ENCODE data around the gene ZFHX3.
"Not testable (repeated sequence)": the region's sequence is repeated elsewhere in the genome, so short reads cannot be mapped to it uniquely, and the experiment has no call there.

ZFHX3 gene

GRCh38 chr16:73013974-73014373 is 34.0 kb downstream of the ZFHX3 start:
- Histone ChIP-seq H3K27ac (ENCODE audit: low read depth, low read length) (no peak overlapping the region), H3K4me1 (ENCODE audit: control insufficient read depth in 1 of 2, insufficient read depth in 2 of 2, low read length in 2 of 2) (peaks cover 20% of the 10 kb centered on the region in 2 donors), H3K27me3 (ENCODE audit: control insufficient read depth in 1 of 2, insufficient read depth in 2 of 2, low read length in 2 of 2) (no peaks in the 10 kb centered on the region), H3K4me3 (ENCODE audit: low read depth in 1 of 2, low read length in 2 of 2) (no peak overlapping the region), H3K36me3 (ENCODE audit: control insufficient read depth in 1 of 2, insufficient read depth in 2 of 2, low read length in 2 of 2) (no peaks in the 10 kb centered on the region), H3K9me3 (ENCODE audit: control insufficient read depth in 1 of 2, low read length in 2 of 2) (no peaks in the 10 kb centered on the region), H3K9ac (ENCODE audit: low read depth in 1 of 2, low read length in 2 of 2) (no peak overlapping the region)

- Histone ChIP-seq H3K9ac (ENCODE audit: low read depth in 1 of 2, low read length in 2 of 2) (no peak overlapping the region), H3K36me3 (ENCODE audit: control insufficient read depth in 1 of 2, insufficient read depth in 2 of 2, low read length in 2 of 2) (no peaks in the 10 kb centered on the region), H3K27ac (ENCODE audit: low read depth, low read length) (no peak overlapping the region), H3K27me3 (ENCODE audit: control insufficient read depth in 1 of 2, insufficient read depth in 2 of 2, low read length in 2 of 2) (no peaks in the 10 kb centered on the region), H3K4me1 (ENCODE audit: control insufficient read depth in 1 of 2, insufficient read depth in 2 of 2, low read length in 2 of 2) (peaks cover 16 to 20% of the 10 kb centered on the region in 2 donors), H3K4me3 (ENCODE audit: low read depth in 1 of 2, low read length in 2 of 2) (no peak overlapping the region), H3K9me3 (ENCODE audit: control insufficient read depth in 1 of 2, low read length in 2 of 2) (no peaks in the 10 kb centered on the region)
Measured at GRCh38 chr16:73012341-73012740, 35.6 kb downstream of the ZFHX3 start.

- no peaks in the 10 kb centered on the region for H3K27me3 ChIP-seq (ENCODE audit: control insufficient read depth in 1 of 2, insufficient read depth in 2 of 2, low read length in 2 of 2)
- no peak overlapping the region for H3K27ac ChIP-seq (ENCODE audit: low read depth, low read length)
- H3K4me3 ChIP-seq (ENCODE audit: low read depth in 1 of 2, low read length in 2 of 2) = no peak overlapping the region
- no peaks in the 10 kb centered on the region for H3K9me3 ChIP-seq (ENCODE audit: control insufficient read depth in 1 of 2, low read length in 2 of 2)
- H3K4me1 ChIP-seq (ENCODE audit: control insufficient read depth in 1 of 2, insufficient read depth in 2 of 2, low read length in 2 of 2) = peaks cover 16 to 17% of the 10 kb centered on the region in 2 donors
- no peak overlapping the region for H3K9ac ChIP-seq (ENCODE audit: low read depth in 1 of 2, low read length in 2 of 2)
- no peaks in the 10 kb centered on the region for H3K36me3 ChIP-seq (ENCODE audit: control insufficient read depth in 1 of 2, insufficient read depth in 2 of 2, low read length in 2 of 2)
Measured at GRCh38 chr16:73011926-73012325, 36.0 kb downstream of the ZFHX3 start.

- Histone ChIP-seq H3K27ac (ENCODE audit: low read depth, low read length) (no peak overlapping the region), H3K4me3 (ENCODE audit: low read depth in 1 of 2, low read length in 2 of 2) (no peak overlapping the region), H3K9ac (ENCODE audit: low read depth in 1 of 2, low read length in 2 of 2) (no peak overlapping the region)
Measured at GRCh38 chr16:73010150-73010676, 37.7 kb downstream of the ZFHX3 start.

GRCh38 chr16:73009710-73010109 is 38.2 kb downstream of the ZFHX3 start:
- H3K4me3 ChIP-seq (ENCODE audit: low read depth in 1 of 2, low read length in 2 of 2); H3K9ac ChIP-seq (ENCODE audit: low read depth in 1 of 2, low read length in 2 of 2); H3K9me3 ChIP-seq (ENCODE audit: control insufficient read depth in 1 of 2, low read length in 2 of 2); H3K36me3 ChIP-seq (ENCODE audit: control insufficient read depth in 1 of 2, insufficient read depth in 2 of 2, low read length in 2 of 2); H3K27ac ChIP-seq (ENCODE audit: low read depth, low read length); H3K27me3 ChIP-seq (ENCODE audit: control insufficient read depth in 1 of 2, insufficient read depth in 2 of 2, low read length in 2 of 2); H3K4me1 ChIP-seq (ENCODE audit: control insufficient read depth in 1 of 2, insufficient read depth in 2 of 2, low read length in 2 of 2): not testable (repeated sequence)

More at GRCh38 chr16:73010150-73010676, 37.7 kb downstream of the ZFHX3 start:
- H3K4me1 ChIP-seq (ENCODE audit: control insufficient read depth in 1 of 2, insufficient read depth in 2 of 2, low read length in 2 of 2) = peaks cover 0 to 4% of the 10 kb centered on the region in 2 donors
- H3K27me3 ChIP-seq (ENCODE audit: control insufficient read depth in 1 of 2, insufficient read depth in 2 of 2, low read length in 2 of 2) = no peaks in the 10 kb centered on the region
- no peaks in the 10 kb centered on the region for H3K9me3 ChIP-seq (ENCODE audit: control insufficient read depth in 1 of 2, low read length in 2 of 2)
- no peaks in the 10 kb centered on the region for H3K36me3 ChIP-seq (ENCODE audit: control insufficient read depth in 1 of 2, insufficient read depth in 2 of 2, low read length in 2 of 2)

- peaks cover 2 to 5% of the 10 kb centered on the region in 2 donors for H3K9me3 ChIP-seq (ENCODE audit: control insufficient read depth in 1 of 2, low read length in 2 of 2)
- no peak overlapping the region for H3K4me3 ChIP-seq (ENCODE audit: low read depth in 1 of 2, low read length in 2 of 2)
- H3K9ac ChIP-seq (ENCODE audit: low read depth in 1 of 2, low read length in 2 of 2) = no peak overlapping the region
- H3K36me3 ChIP-seq (ENCODE audit: control insufficient read depth in 1 of 2, insufficient read depth in 2 of 2, low read length in 2 of 2) = no peaks in the 10 kb centered on the region
- H3K4me1 ChIP-seq (ENCODE audit: control insufficient read depth in 1 of 2, insufficient read depth in 2 of 2, low read length in 2 of 2) = peaks cover 0 to 4% of the 10 kb centered on the region in 2 donors
- no peaks in the 10 kb centered on the region for H3K27me3 ChIP-seq (ENCODE audit: control insufficient read depth in 1 of 2, insufficient read depth in 2 of 2, low read length in 2 of 2)
- H3K27ac ChIP-seq (ENCODE audit: low read depth, low read length) = no peak overlapping the region
Measured at GRCh38 chr16:73006026-73006425, 41.9 kb downstream of the ZFHX3 start.

GRCh38 chr16:73002866-73003265 is 45.1 kb downstream of the ZFHX3 start:
- Histone ChIP-seq H3K4me3 (ENCODE audit: low read depth in 1 of 2, low read length in 2 of 2) (no peak overlapping the region), H3K27ac (ENCODE audit: low read depth, low read length) (no peak overlapping the region), H3K36me3 (ENCODE audit: control insufficient read depth in 1 of 2, insufficient read depth in 2 of 2, low read length in 2 of 2) (no peaks in the 10 kb centered on the region), H3K9me3 (ENCODE audit: control insufficient read depth in 1 of 2, low read length in 2 of 2) (peaks cover 3 to 8% of the 10 kb centered on the region in 2 donors), H3K4me1 (ENCODE audit: control insufficient read depth in 1 of 2, insufficient read depth in 2 of 2, low read length in 2 of 2) (peaks cover 11 to 12% of the 10 kb centered on the region in 2 donors), H3K9ac (ENCODE audit: low read depth in 1 of 2, low read length in 2 of 2) (no peak overlapping the region), H3K27me3 (ENCODE audit: control insufficient read depth in 1 of 2, insufficient read depth in 2 of 2, low read length in 2 of 2) (no peaks in the 10 kb centered on the region)

GRCh38 chr16:73000907-73001521 is 46.9 kb downstream of the ZFHX3 start:
- Histone ChIP-seq H3K9me3 (ENCODE audit: control insufficient read depth in 1 of 2, low read length in 2 of 2) (peaks cover 3 to 8% of the 10 kb centered on the region in 2 donors), H3K9ac (ENCODE audit: low read depth in 1 of 2, low read length in 2 of 2) (no peak overlapping the region), H3K27ac (ENCODE audit: low read depth, low read length) (no peak overlapping the region), H3K4me3 (ENCODE audit: low read depth in 1 of 2, low read length in 2 of 2) (no peak overlapping the region), H3K4me1 (ENCODE audit: control insufficient read depth in 1 of 2, insufficient read depth in 2 of 2, low read length in 2 of 2) (peaks cover 17 to 21% of the 10 kb centered on the region in 2 donors), H3K27me3 (ENCODE audit: control insufficient read depth in 1 of 2, insufficient read depth in 2 of 2, low read length in 2 of 2) (no peaks in the 10 kb centered on the region), H3K36me3 (ENCODE audit: control insufficient read depth in 1 of 2, insufficient read depth in 2 of 2, low read length in 2 of 2) (no peaks in the 10 kb centered on the region)

- no peak overlapping the region for H3K9ac ChIP-seq (ENCODE audit: low read depth in 1 of 2, low read length in 2 of 2)
- H3K4me1 ChIP-seq (ENCODE audit: control insufficient read depth in 1 of 2, insufficient read depth in 2 of 2, low read length in 2 of 2) = peaks cover 20 to 21% of the 10 kb centered on the region in 2 donors
- H3K27ac ChIP-seq (ENCODE audit: low read depth, low read length) = no peak overlapping the region
Measured at GRCh38 chr16:73000020-73000906, 47.7 kb downstream of the ZFHX3 start.

GRCh38 chr16:72999541-73000019 is 48.3 kb downstream of the ZFHX3 start:
- no peak overlapping the region for H3K27ac ChIP-seq (ENCODE audit: low read depth, low read length)
- no peaks in the 10 kb centered on the region for H3K36me3 ChIP-seq (ENCODE audit: control insufficient read depth in 1 of 2, insufficient read depth in 2 of 2, low read length in 2 of 2)
- peaks cover 21 to 26% of the 10 kb centered on the region in 2 donors for H3K4me1 ChIP-seq (ENCODE audit: control insufficient read depth in 1 of 2, insufficient read depth in 2 of 2, low read length in 2 of 2)
- no peak overlapping the region for H3K9ac ChIP-seq (ENCODE audit: low read depth in 1 of 2, low read length in 2 of 2)
- H3K4me3 ChIP-seq (ENCODE audit: low read depth in 1 of 2, low read length in 2 of 2) = no peak overlapping the region
- H3K27me3 ChIP-seq (ENCODE audit: control insufficient read depth in 1 of 2, insufficient read depth in 2 of 2, low read length in 2 of 2) = no peaks in the 10 kb centered on the region
- peaks cover 3 to 8% of the 10 kb centered on the region in 2 donors for H3K9me3 ChIP-seq (ENCODE audit: control insufficient read depth in 1 of 2, low read length in 2 of 2)

More at GRCh38 chr16:73000020-73000906, 47.7 kb downstream of the ZFHX3 start:
- Histone ChIP-seq H3K9me3 (ENCODE audit: control insufficient read depth in 1 of 2, low read length in 2 of 2) (peaks cover 3 to 8% of the 10 kb centered on the region in 2 donors), H3K4me3 (ENCODE audit: low read depth in 1 of 2, low read length in 2 of 2) (peak overlapping the region in 1 of 2 donors; percentile 7), H3K27me3 (ENCODE audit: control insufficient read depth in 1 of 2, insufficient read depth in 2 of 2, low read length in 2 of 2) (no peaks in the 10 kb centered on the region), H3K36me3 (ENCODE audit: control insufficient read depth in 1 of 2, insufficient read depth in 2 of 2, low read length in 2 of 2) (no peaks in the 10 kb centered on the region)

All from duodenal mucosa (tissue), 2 donors.